Neural cell (in vitro differentiated cells): ENCODE measurements around the gene RAD51B. TPM values are rescaled to one million over a fixed set of nuclear protein-coding genes. Genes with fewer than 3 reads are reported as not detected.

Experiments used
- H2AFZ ChIP-seq: fragments of 200-600, 300-800 bp; sonication (generic), shearing (Covaris generic); 2 replicates; pipeline ENCODE4 v1.6.0; 2014; ENCODE audit warnings: low read depth, mild to moderate bottlenecking, antibody characterized with exemption, low read length, moderate library complexity
- H3F3A ChIP-seq: fragments of 200-600 bp; shearing (Covaris generic); 2 replicates; pipeline ENCODE4 v1.6.1; 2016; ENCODE audit warnings: mild to moderate bottlenecking, moderate library complexity, mixed read lengths, antibody characterized with exemption, low read length; ENCODE audit not compliant: insufficient read depth, poor library complexity, severe bottlenecking
- H3K27ac ChIP-seq: fragments of 200-600, 300-800 bp; sonication (generic), shearing (Covaris generic); 2 replicates; pipeline ENCODE4 v1.5.1; 2014; ENCODE audit warnings: mild to moderate bottlenecking, low read length, moderate library complexity
- H3K27me3 ChIP-seq: fragments of 300-800, 200-600 bp; sonication (generic), shearing (Covaris generic); 2 replicates; pipeline ENCODE4 v1.6.0; 2014; ENCODE audit warnings: mild to moderate bottlenecking, low read depth, low read length, moderate library complexity; ENCODE audit not compliant: insufficient read depth
- H3K36me3 ChIP-seq: fragments of 300-800, 200-600 bp; sonication (generic), shearing (Covaris generic); 2 replicates; pipeline ENCODE4 v1.5.1; 2014; ENCODE audit warnings: mild to moderate bottlenecking, antibody characterized with exemption, low read length, moderate library complexity; ENCODE audit not compliant: insufficient read depth
- H3K4me2 ChIP-seq: fragments of 300-800, 200-600 bp; sonication (generic), shearing (Covaris generic); 2 replicates; pipeline ENCODE4 v1.6.0; 2014; ENCODE audit warnings: mild to moderate bottlenecking, low read length
- H3K4me3 ChIP-seq: fragments of 300-800, 200-600 bp; sonication (generic), shearing (Covaris generic); 2 replicates; pipeline ENCODE4 v1.5.1; 2014; ENCODE audit warnings: mild to moderate bottlenecking, low read length, moderate library complexity
- H3K79me2 ChIP-seq: fragments of 200-600 bp; shearing (Covaris generic); replicated peaks from 2 replicates; pipeline ENCODE4 v1.6.0; 2014; ENCODE audit warnings: mild to moderate bottlenecking, low read length, moderate library complexity; ENCODE audit not compliant: insufficient read depth
- H3K9ac ChIP-seq: fragments of 300-800, 200-600 bp; sonication (generic), shearing (Covaris generic); 2 replicates; pipeline ENCODE4 v1.6.1; 2016; ENCODE audit warnings: mild to moderate bottlenecking, low read length, mixed read lengths
- H3K9me2 ChIP-seq: fragments of 200-600 bp; shearing (Covaris generic); 2 replicates; pipeline ENCODE4 v1.6.1; 2016; ENCODE audit warnings: mild to moderate bottlenecking, low read length, mixed read lengths; ENCODE audit not compliant: insufficient read depth
- H3K9me3 ChIP-seq: fragments of 200-600, 300-800 bp; sonication (generic), shearing (Covaris generic); 2 replicates; pipeline ENCODE4 v1.6.1; 2016; ENCODE audit warnings: mild to moderate bottlenecking, mixed run types, low read length, moderate library complexity, mixed read lengths
- H4K20me1 ChIP-seq: fragments of 200-600 bp; shearing (Covaris generic); 2 replicates; pipeline ENCODE4 v1.6.1; 2016; ENCODE audit warnings: mild to moderate bottlenecking, mixed run types; ENCODE audit not compliant: insufficient read depth
- CTCF ChIP-seq: fragments of 450-650 bp; IDR thresholded peaks from 2 replicates; pipeline ENCODE4 v1.5.1; 2014; ENCODE audit warnings: antibody characterized with exemption, mild to moderate bottlenecking, moderate library complexity; ENCODE audit not compliant: poor library complexity, severe bottlenecking
- EP300 ChIP-seq: fragments of 450-650 bp; conservative IDR thresholded peaks from 2 replicates; pipeline ENCODE4 v1.6.1; 2014; ENCODE audit warnings: antibody characterized with exemption, mild to moderate bottlenecking, moderate library complexity; ENCODE audit not compliant: poor library complexity, severe bottlenecking
- EZH2 ChIP-seq: fragments of 200-600, 300-800 bp; shearing (Covaris generic), sonication (generic); IDR thresholded peaks from 2 replicates; pipeline ENCODE4 v1.6.1; 2014; ENCODE audit warnings: antibody characterized with exemption, low read length, borderline replicate concordance, mild to moderate bottlenecking; ENCODE audit not compliant: insufficient read depth, poor library complexity, severe bottlenecking
- MXI1 ChIP-seq: fragments of 450-650 bp; conservative IDR thresholded peaks from 2 replicates; pipeline ENCODE4 v1.6.1; 2014; ENCODE audit warnings: antibody characterized with exemption, mild to moderate bottlenecking; ENCODE audit not compliant: poor library complexity, severe bottlenecking
- POLR2AphosphoS5 ChIP-seq: IDR thresholded peaks from 2 replicates; pipeline ENCODE4 v1.6.1; 2012
- RAD21 ChIP-seq: fragments of 450-650 bp; conservative IDR thresholded peaks from 2 replicates; pipeline ENCODE4 v1.6.1; 2014; ENCODE audit warnings: antibody characterized with exemption, mild to moderate bottlenecking, moderate library complexity
- REST ChIP-seq: IDR thresholded peaks from 2 replicates; pipeline ENCODE4 v1.6.1; 2012; ENCODE audit warnings: borderline replicate concordance
- SMC3 ChIP-seq: fragments of 450-650 bp; conservative IDR thresholded peaks from 2 replicates; pipeline ENCODE4 v1.6.1; 2014; ENCODE audit warnings: antibody characterized with exemption, mild to moderate bottlenecking, moderate library complexity; ENCODE audit not compliant: poor library complexity
- TAF1 ChIP-seq: IDR thresholded peaks from 2 replicates; pipeline ENCODE4 v1.6.1; 2012; ENCODE audit warnings: low read depth
- polyA plus RNA-seq: library from polyadenylated mRNA; depleted of rRNA; stranded (reverse); fragments of >200 nt; gene quantifications from 2 replicates; pipeline ENCODE4 v1.2.3, GENCODE V29; 2014

The RAD51B gene
- polyA plus RNA-seq, 1 donor from 2014 or later = 3.1 TPM

- no peak overlapping the region for H3K4me3 ChIP-seq
- no peaks in the 10 kb centered on the region for H3F3A ChIP-seq
- H2AFZ ChIP-seq = no peak overlapping the region
- H3K36me3 ChIP-seq = no peaks in the 10 kb centered on the region
- no peak overlapping the region for H3K9ac ChIP-seq
- no peaks in the 10 kb centered on the region for H3K9me2 ChIP-seq
- no peaks in the 10 kb centered on the region for H3K27me3 ChIP-seq
- H3K4me2 ChIP-seq = no peak overlapping the region
- H4K20me1 ChIP-seq = no peaks in the 10 kb centered on the region
- no peaks in the 10 kb centered on the region for H3K79me2 ChIP-seq
- TF ChIP-seq MXI1 = no peak
- no peak for TF ChIP-seq EP300
- no peak for TF ChIP-seq EZH2
- no peak for TF ChIP-seq SMC3
- no peak for TF ChIP-seq CTCF
- TF ChIP-seq POLR2AphosphoS5 = no peak
- no peak for TF ChIP-seq TAF1
- TF ChIP-seq REST = no peak
- TF ChIP-seq RAD21 = no peak
- H3K27ac ChIP-seq = no peak overlapping the region
- H3K9me3 ChIP-seq = no peaks in the 10 kb centered on the region
Observed at GRCh38 chr14:68520637-68521556, 701.3 kb downstream of the RAD51B start.

- H3K27me3 ChIP-seq = no peaks in the 10 kb centered on the region
- no peaks in the 10 kb centered on the region for H3K9me3 ChIP-seq
- no peaks in the 10 kb centered on the region for H3K79me2 ChIP-seq
- H4K20me1 ChIP-seq = no peaks in the 10 kb centered on the region
- no peak overlapping the region for H3K9ac ChIP-seq
- no peak overlapping the region for H3K4me2 ChIP-seq
- H2AFZ ChIP-seq = no peak overlapping the region
- no peaks in the 10 kb centered on the region for H3K9me2 ChIP-seq
- TF ChIP-seq POLR2AphosphoS5 = no peak
- TF ChIP-seq EZH2 = no peak
- no peak for TF ChIP-seq MXI1
- TF ChIP-seq EP300 = no peak
- TF ChIP-seq RAD21 = no peak
- TF ChIP-seq REST = no peak
- TF ChIP-seq TAF1 = no peak
- no peak for TF ChIP-seq SMC3
- TF ChIP-seq CTCF = no peak
- no peaks in the 10 kb centered on the region for H3F3A ChIP-seq
- no peak overlapping the region for H3K27ac ChIP-seq
- H3K4me3 ChIP-seq = no peak overlapping the region
- H3K36me3 ChIP-seq = no peaks in the 10 kb centered on the region
Observed at GRCh38 chr14:68521557-68521901, 702.0 kb downstream of the RAD51B start.
